DMS53 treated with DMSO at 0.1 percent for 48 hours (cell line): ENCODE results near the gene POLR1F.
A peak's percentile ranks its signal among the peaks of the same experiment; 100 is the strongest.

Experiments
- DNase-seq: peaks from one replicate; lab custom pipeline; 2025; ENCODE audit not compliant: unreplicated experiment; lab: John Stamatoyannopoulos, UW

POLR1F gene

DNA sequence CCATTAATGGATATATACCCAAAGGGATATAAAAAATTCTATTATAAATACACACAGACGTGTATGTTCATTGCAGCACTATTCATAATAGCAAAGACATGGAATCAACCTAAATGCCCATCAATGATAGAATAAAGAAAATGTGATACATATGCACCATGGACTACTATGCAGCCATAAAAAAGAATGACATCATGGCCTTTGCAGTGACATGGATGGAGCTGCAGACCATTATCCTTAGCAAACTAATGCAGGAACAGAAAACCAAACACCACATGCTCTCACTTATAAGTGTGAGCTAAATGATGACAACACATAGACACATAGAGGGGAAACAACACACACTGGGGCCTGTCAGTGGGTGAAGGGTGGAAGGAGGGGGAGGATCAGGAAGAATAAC is 33.0 kb downstream of the POLR1F start:
- DNase-seq = no peak

- DNase-seq = no peak
These were observed 34.4 kb downstream of the POLR1F start for GRCh38 chr7:19674266-19674960.

GRCh38 chr7:19670806-19671205 is 38.0 kb downstream of the POLR1F start:
- DNase-seq = no peak

GRCh38 chr7:19665399-19666008 is 43.3 kb downstream of the POLR1F start:
- peak; percentile 85 for DNase-seq

- DNase-seq = peak; percentile 90
These were observed 44.9 kb downstream of the POLR1F start for GRCh38 chr7:19663816-19664462.

- no peak for DNase-seq
These were observed 60.0 kb downstream of the POLR1F start for GRCh38 chr7:19648791-19649190.
